GM12891 (cell line): ENCODE data around the gene GDPD5.

Source experiments
- DNase-seq: peaks from one replicate; pipeline ENCODE4 v3.0.0; 2011; ENCODE audit warnings: low spot score; ENCODE audit not compliant: insufficient read length
- FAIRE-seq: peaks from 2 replicates; lab custom pipeline; 2011; peaks lifted over from hg19 to GRCh38; lab: Jason Lieb, UNC
- PAX5 ChIP-seq: IDR thresholded peaks from 2 replicates; pipeline ENCODE4 v1.6.1; 2011; ENCODE audit warnings: low read length, moderate library complexity, mild to moderate bottlenecking; ENCODE audit not compliant: insufficient read depth, severe bottlenecking
- POLR2A ChIP-seq: IDR thresholded peaks from 2 replicates; pipeline ENCODE4 v1.6.1; 2011; ENCODE audit warnings: low read depth, low read length, control low read depth
- POLR2AphosphoS5 ChIP-seq: IDR thresholded peaks from 2 replicates; pipeline ENCODE4 v1.6.1; 2011; ENCODE audit warnings: low read depth, low read length, control low read depth
- POU2F2 ChIP-seq: IDR thresholded peaks from 2 replicates; pipeline ENCODE4 v1.6.1; 2011; ENCODE audit warnings: low read depth, mild to moderate bottlenecking, control low read depth, low read length, moderate library complexity
- SPI1 ChIP-seq: IDR thresholded peaks from 2 replicates; pipeline ENCODE4 v1.6.1; 2011; ENCODE audit warnings: low read depth, low read length, control low read depth
- TAF1 ChIP-seq: IDR thresholded peaks from 2 replicates; pipeline ENCODE4 v1.6.1; 2011; ENCODE audit warnings: low read depth, low read length, control low read depth

The GDPD5 gene

DNA sequence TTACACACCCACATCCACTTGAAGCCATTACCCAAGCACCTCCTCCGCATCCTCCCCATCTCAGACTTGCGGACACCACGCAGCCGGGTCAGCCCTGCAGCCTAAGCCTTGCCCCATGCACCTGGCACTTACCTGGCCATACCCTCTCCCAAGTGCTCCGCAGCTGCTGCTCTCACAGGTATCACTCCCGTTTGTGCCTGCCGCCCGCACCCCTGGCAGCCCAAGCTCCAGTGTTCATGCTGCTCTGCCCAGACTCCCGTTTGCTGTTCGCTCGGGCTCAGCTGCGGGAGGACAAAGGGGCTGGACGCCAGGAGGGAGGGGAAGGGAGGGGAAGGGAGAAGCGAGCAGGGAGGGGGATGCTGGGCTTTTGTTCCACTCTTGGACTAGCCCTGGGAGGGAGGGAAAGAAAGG is 92.8 kb downstream of the GDPD5 start, which contains the start of gene KLHL35:
Gene KLHL35, minus strand, starts transcription at position 293 of the 411 bp plus-strand sequence. CDS start 2,574 bp downstream, outside the sequence.
- TF ChIP-seq POLR2AphosphoS5 (no peak), POU2F2 (no peak), TAF1 (no peak), POLR2A (no peak), PAX5 (no peak), SPI1 (no peak)
- DNase-seq (no peak), FAIRE-seq (no peak)

DNA sequence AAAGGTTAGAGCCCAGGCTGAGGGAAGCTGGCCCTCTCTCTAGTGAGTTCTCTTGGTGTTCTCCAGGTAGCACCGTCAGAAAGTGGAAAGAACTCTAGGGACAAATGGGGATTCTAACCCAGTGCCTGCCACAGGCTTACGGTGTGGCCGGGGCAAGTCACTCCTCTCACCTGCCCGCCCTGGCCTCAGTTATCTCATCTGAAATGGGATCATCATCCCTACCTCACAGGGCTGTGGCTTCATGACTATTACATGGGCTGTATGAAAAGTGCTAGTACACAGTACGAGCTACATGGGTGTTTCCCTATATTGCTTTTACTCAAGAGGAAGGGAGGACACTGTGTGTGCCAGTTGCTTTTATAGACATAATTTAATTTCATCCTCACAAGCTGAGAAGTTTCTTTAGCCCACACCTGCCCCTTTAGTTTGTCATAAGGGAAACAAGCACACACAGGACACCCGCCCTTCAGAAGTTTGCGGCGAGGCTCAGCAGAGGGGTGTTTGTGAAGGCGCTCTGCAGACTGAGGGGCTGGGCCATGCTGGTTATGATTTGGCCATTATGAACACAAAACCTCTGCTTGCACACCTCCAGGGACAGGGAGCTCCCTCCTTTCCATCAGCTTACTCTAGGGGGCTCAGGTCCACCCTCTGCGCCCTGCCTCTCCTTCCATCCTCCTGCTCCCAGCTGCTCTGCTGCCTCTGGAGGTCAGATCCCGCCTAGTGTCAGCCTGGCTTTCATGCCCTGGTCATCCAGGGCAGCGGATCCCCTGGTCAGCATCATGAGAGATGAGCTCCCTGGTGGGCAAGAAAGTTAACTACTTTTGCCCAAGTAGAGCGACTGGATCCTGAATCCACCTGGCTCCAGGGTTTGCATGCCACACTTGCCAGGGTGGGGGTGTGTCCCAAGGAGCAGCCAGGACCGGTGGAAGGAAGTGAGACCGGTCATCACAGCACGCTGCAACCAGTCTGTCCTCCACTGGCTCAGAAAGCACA is 93.9 kb downstream of the GDPD5 start:
- DNase-seq (no peak), FAIRE-seq (no peak)
- TF ChIP-seq POU2F2 = no peak
- no peak for TF ChIP-seq SPI1

DNA sequence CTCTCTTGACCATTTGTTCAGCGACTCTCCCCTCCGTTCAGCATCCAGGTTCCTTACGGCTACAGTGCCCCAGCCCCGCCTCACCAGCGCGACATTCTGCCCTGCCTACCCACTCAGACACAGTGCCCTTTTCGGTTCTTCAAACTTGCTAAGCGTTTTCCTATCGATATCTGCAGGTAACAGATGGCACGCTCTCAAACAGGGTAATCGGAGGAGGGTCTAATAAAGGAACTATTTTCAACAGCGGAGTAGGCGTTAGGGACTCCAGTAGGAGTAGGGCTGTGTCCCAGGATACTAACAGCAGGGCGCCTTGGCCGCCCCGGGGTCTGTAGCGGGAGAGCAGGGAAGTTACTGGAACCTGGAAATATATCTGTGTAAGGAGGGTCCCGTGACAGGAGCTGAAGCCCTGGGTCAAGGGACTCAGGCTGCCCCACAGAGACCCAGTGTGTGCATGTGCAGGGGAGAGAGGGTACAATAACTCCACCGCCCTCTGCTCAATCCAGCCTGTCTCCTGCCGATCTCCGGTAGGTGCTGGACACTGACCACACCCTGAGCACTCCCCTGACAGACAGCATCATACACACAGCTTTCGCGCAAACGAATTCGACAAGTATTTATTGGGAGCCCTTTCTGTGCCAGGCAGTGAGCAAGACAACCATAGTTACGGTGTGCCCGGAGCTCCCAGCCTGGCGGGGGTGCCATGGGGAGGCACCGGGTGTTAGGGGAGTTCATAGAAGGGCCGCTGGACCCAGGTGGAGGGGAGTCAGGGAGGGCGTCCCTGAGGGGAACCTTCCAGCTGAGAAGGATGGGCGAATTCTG is 94.8 kb downstream of the GDPD5 start:
- no peak for TF ChIP-seq POU2F2
- no peak for TF ChIP-seq POLR2A
- TF ChIP-seq SPI1 = no peak
- TF ChIP-seq TAF1 = no peak
- TF ChIP-seq POLR2AphosphoS5 = no peak
- no peak for TF ChIP-seq PAX5
- FAIRE-seq = no peak
- DNase-seq = no peak

DNA sequence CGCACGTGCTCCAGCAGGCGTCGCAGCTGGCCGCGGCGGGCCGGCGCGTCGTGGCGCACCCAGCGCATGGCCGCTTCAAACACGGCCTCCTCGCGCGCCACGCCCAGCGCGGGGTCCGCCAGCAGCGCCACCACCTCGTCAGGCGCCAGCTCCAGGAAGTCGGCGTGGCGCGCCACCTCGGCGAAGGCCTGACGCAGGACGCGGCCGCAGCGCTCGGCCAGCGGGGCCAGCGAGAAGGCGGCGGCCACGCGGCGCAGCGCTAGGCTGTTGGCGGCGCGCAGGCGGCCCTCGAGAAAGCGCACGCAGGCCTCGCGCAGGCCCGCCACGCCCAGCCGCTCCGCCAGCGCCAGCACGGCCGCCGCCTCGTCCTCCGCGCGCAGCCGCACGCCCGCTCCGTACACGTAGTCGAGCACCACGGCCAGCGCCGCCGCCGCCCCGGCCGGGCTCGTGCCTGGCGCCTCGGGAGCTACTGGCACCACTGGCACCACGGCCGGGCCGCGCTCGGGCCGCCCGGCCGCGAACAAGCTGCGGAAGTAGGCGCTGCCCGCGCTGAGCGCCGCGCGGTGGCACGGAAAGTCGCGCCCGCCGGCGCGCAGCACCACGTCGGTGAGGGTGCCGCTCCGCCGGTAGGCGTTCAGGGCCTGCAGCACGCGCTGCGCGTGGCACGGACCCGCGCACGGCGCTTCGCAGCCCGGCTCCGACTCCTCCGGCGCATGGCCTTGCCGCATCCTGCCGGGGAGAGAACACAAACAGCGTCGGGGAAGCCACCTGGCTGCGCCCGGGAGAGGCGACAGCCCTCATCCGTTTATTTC is 95.6 kb downstream of the GDPD5 start:
- DNase-seq (peak; percentile 77), FAIRE-seq (peak; percentile 89)
- TF ChIP-seq TAF1 (no peak), POLR2AphosphoS5 (no peak), SPI1 (no peak), PAX5 (no peak), POLR2A (no peak), POU2F2 (no peak)

DNA sequence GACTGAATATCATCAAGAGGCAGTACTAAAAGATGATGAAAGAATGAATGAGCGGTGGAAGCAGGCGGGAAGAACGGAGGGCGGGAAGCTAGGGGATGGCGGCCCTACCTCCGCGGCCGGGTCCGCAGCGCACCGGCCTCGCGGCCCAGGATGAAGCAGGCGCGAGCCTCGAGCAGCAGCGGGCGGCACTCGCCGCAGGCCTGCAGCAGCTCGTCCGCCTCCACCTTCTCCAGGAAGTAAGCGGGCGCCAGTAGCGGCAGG is 96.2 kb downstream of the GDPD5 start:
- TF ChIP-seq PAX5 (no peak), POLR2A (no peak), POU2F2 (no peak), SPI1 (no peak), POLR2AphosphoS5 (no peak), TAF1 (no peak)
- FAIRE-seq = no peak
- DNase-seq = no peak

DNA sequence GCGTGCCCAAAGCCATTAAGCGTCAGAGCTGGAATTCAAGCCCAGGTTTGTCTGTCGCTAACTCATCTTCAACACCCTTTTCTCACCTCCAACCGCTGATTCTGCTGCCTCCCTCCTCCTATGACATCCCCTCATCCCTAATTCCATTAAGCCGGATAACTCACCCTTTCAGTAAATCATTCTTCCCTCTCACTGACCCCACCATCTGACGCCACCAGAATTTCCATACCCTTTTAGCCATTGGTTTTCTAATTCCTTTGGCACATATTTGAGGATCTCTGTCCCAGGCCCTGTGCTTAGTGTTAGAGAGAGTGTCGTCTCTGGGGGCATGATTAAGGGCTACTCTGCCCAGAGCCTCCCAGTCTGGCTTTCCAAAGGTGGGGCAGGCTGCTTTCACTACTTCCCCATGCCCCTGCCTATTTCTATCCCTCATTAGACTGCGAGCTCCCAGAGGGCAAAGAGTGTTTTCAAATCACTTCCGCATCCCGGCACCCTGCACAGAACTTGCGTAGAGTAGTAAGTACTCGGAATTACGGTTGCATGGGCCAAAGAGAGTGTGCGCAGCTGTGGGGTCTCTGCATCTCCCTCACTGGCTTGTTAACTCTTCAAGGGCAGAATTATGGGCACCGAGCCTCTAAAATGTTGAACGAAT is 96.6 kb downstream of the GDPD5 start:
- TF ChIP-seq POLR2A = no peak
- no peak for DNase-seq
- no peak for FAIRE-seq

DNA sequence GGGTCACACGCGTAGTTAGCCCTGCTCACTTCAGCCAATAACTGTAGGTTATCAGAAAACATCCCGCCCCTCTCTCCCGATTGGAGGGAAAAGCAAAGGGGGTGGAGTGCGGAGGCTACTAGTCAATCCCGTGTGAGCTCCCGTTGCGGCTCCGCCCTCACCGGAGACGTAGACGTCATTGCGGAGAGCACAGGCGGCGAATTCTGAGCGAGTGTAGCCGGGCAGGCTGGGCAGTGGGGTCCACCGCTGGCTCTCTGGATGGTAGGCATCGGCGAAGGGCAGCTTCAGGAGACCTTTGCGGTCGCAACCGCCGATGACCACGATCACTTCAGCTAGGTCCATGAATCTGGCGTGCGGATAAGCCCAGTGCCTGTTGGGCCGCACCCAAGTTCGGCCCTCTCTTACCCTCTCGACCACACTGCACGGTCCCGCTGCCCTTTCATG is 97.4 kb downstream of the GDPD5 start:
- TF ChIP-seq SPI1 = no peak
- DNase-seq (peak; percentile 88), FAIRE-seq (peak; percentile 84)

DNA sequence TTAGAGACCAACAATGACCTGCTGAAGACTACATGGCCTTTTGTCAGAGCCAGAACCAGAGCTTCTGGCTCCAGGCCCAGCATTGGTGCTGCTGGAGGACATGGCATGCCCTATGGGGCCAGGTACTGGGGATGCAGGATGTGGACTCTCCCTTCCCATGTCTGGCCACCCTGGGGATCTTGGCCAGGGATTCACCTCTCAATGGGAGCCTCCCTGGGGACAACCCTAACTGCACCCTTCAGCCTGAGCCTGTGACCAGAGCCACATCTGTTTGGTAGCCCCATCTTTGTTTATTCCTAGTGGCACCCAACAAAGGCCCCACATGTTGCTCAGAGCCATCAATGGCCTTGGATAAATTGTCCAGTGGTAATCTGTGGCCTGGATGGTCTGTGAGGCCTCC is 98.6 kb downstream of the GDPD5 start:
- no peak for TF ChIP-seq SPI1
- no peak for TF ChIP-seq POLR2AphosphoS5
- no peak for TF ChIP-seq POU2F2
- no peak for TF ChIP-seq POLR2A
- TF ChIP-seq PAX5 = no peak
- no peak for TF ChIP-seq TAF1
- FAIRE-seq = no peak
- DNase-seq = no peak

DNA sequence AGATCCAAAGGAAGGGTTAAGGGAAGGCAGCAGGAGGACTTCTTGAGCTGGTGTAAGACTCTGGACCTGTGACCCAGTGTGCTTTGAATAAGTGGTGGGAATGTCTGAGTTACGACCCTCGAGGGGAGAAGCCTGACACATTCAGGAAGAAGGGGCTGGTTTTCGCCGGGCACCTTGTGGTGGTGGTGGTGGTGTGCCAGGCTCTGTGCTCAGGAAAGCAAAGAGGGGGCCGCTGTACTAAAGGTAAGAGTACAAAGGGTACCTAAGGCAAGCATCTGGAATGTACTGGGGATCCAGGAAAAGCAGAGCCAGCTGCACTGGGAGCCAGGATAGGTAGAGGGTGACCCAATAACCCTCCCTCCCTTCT is 99.0 kb downstream of the GDPD5 start:
- DNase-seq = no peak
- no peak for FAIRE-seq
- TF ChIP-seq SPI1 (no peak), POLR2A (no peak), PAX5 (no peak), POU2F2 (no peak), POLR2AphosphoS5 (no peak), TAF1 (no peak)
